GM13976 (cell line): Measurements from ENCODE around the gene GRIK2.

ENCODE experiments used
- DNase-seq: peaks from one replicate; pipeline ENCODE4 v3.0.0; 2012; ENCODE audit warnings: low spot score
- in situ Hi-C: fragments of 300-500 bp; cut with MboI; formaldehyde crosslinking; loops from one replicate; pipeline ENCODE4 v1.12.0; 2022; ENCODE audit warnings: low sequenced_read_pairs, mixed read lengths, inconsistent platforms; ENCODE audit not compliant: unreplicated experiment
- TF ChIP-seq, protein P1 (sequence below): IDR thresholded peaks from 2 replicates; pipeline ENCODE4 v1.5.1; 2012; ENCODE audit warnings: borderline replicate concordance, mild to moderate bottlenecking; ENCODE audit not compliant: insufficient read depth; ENCODE audit errors: extremely low read depth, missing control alignments, control extremely low read depth

GRIK2 gene

DNA sequence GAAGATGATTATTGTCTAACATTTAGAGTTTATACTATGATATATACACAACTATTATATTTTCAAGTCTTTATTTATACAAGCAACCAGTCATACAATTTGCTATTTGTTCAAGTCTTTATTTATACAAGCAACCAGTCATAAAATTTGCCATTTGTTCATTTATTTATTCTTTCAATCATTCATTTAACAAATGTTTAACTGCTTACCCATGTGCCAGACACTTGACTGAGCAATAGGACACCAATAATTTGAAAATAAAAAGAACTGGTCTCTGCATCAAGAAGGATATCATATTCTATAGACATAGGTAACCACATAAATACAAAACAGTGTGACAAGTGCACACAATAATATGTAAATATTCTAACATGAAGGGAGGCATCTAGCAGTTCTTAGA, 20.3 kb downstream of the GRIK2 start:
- DNase-seq, result no peak
- in situ Hi-C loops, result no loop called here
- TF ChIP-seq, protein P1, sequence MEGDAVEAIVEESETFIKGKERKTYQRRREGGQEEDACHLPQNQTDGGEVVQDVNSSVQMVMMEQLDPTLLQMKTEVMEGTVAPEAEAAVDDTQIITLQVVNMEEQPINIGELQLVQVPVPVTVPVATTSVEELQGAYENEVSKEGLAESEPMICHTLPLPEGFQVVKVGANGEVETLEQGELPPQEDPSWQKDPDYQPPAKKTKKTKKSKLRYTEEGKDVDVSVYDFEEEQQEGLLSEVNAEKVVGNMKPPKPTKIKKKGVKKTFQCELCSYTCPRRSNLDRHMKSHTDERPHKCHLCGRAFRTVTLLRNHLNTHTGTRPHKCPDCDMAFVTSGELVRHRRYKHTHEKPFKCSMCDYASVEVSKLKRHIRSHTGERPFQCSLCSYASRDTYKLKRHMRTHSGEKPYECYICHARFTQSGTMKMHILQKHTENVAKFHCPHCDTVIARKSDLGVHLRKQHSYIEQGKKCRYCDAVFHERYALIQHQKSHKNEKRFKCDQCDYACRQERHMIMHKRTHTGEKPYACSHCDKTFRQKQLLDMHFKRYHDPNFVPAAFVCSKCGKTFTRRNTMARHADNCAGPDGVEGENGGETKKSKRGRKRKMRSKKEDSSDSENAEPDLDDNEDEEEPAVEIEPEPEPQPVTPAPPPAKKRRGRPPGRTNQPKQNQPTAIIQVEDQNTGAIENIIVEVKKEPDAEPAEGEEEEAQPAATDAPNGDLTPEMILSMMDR, result no peak

DNA sequence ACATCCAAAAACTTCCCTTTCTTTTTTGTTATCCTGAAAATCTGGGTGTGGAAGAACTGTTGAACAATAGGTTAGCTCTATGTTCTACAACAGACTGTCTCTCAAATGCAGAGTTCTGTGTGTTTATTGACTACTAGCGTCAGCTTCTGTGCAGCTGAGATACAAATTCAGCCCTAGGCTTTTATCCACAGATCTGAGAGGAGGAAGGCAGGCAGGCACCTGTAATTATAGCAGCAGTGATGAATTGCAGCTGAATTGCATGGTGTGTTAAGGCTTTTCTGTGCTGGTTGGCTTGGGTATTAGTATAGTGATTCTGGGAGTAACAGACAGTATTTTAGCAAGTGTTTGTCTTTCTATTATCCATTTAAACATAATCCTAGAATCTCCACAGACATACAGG, 24.4 kb downstream of the GRIK2 start:
- TF ChIP-seq, protein P1, result no peak
- in situ Hi-C loops, result no loop called here
- DNase-seq, result no peak

DNA sequence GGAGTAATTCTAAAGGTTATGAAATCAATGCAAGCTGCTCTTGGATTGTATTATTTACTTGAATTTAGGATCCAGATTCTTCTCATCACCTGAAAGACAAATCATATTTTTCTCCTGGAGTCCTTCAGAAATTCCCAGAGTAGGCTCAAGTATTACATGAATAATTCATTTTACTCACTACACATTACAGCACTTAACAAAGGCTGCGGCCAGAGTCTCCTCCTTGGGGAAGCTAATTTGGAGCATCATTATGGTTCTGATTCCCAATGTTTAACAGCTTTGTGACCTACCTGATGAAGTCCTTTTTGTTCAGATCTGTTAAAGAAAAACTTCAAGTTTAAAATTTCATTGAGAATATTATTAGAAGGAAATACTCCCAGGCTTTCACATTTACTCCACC, 28.7 kb downstream of the GRIK2 start:
- DNase-seq, result no peak
- in situ Hi-C loops, result no loop called here
- TF ChIP-seq, protein P1, result no peak

DNA sequence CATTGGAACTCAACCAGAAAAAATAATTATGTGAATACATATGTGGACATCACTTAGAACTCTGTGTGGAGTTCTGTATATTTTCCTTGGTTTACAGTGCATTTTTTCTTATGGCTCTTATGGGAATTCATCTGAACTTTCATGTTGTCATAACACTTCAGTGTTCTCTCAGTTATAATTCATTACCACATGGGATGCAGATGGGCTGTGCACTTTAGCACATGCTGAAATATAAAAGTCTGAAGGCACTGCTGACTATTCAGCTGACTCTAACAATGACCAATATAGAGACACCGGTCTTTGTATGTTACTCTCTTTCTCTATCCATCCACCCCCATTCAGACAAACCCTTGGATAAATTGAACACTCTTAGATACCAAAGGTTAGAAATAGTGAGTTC, 29.3 kb downstream of the GRIK2 start:
- TF ChIP-seq, protein P1, result no peak
- in situ Hi-C loops, result no loop called here
- no peak for DNase-seq

DNA sequence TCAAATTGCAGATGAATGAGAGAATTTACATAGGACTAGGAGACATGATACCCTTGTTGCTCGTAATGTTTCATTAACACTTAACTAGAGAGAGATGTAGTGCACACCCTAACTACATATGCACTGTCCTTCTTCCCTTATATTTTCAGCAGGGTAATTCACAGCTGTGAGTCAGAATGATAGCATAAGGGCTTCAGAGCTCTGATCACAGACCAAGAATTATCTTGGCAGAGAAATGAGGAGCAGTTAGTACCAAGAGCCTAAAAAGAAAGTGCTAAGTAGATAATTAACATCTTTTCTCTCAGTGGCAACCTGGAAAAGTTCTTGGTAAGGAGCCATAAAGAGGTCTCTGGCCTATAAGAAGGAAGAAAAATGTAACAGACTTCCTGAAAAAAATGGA, 35.8 kb downstream of the GRIK2 start:
- DNase-seq, result no peak
- in situ Hi-C loops, result no loop called here
- TF ChIP-seq, protein P1, result no peak

DNA sequence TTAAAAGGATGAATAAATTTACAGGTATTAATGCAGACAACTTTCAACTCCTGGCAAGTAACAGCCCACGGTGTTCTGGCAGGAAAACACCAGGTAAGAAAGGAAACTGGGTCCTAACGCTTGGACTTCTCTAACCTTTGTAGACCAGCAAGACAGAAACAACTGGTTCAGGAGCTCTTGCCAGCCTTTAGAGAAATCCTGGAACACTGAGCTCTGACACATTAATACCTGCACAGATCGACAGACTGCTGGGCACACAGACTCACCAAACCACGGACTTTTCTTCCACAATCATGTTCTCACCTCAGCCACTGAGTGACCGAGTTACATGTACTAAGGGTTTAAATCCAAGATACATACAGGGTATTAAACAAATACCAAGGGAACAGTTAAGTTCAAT, 36.3 kb downstream of the GRIK2 start:
- TF ChIP-seq, protein P1, result no peak
- no peak for DNase-seq
- in situ Hi-C loops, result no loop called here

DNA sequence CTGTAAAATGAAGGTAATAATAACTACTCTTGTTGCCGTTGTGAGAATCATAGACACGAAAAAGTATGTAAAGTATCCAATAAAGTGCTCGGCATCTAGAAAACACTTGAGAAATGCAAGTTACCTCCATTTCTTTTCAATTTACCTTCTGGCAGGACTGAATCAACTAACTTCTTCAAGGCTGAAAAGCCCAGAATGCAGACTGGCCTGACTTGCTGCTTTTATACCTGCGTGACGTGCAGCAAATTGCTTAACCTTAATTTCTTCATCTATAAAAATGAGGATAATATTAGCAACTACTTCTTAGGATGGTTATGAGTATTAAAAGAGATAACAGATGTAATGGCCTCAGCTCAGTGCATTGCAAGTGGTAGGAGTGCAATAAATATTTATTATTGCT, 39.6 kb downstream of the GRIK2 start:
- TF ChIP-seq, protein P1, result no peak
- in situ Hi-C loops, result no loop called here

More for the DNA sequence above, 39.6 kb downstream of the GRIK2 start:
- DNase-seq, result no peak
